ENCODE measurements around the gene ACVRL1.

Gene ACVRL1

DNA sequence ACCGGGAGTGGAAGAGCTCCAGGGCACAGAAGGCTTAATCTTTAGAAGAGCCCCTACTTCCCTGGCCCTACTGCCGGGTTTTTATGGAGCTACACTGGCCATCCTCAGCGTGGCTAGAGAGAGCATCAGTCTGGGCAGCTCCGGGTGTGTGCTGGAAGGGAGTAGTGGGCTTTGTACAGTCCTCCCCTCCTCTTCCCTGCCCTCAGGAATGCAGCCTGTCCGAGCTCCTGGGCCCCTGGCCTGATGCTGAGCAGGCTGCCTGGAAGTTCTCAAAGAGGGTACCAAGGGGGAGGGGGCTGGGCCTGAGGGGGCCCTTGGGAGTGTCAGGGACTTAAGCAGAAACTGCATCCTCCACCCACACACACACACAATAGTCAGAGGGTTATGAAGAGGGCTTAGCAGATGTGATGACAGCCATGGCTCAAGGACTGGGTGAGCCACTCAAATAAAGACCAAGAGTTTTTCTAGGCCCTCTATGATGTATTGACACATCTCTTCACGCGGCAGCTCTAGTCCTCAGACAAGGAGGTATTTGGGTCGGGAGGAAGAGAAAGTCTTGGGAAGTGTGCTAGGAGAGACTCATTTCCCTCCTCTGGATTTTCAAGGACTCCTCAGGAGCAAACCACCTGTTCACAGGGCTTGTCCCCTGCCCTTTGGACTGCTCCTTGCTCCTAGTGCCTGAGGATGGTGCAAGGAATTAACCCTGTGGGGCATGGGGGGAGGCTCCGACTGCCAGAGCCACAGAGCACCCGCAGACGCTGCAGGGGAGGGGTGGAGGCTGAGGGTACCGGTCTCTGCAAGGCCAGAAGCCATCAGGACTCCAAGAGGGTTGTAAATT, 42.3 kb upstream of the ACVRL1 start:
- H3K4me3 Mint-ChIP-seq = peak overlapping the region; percentile 68
- peaks cover 12% of the 10 kb centered on the region for H3K27me3 Mint-ChIP-seq (ENCODE audit: low read depth, poor library complexity)
- peak overlapping the region; percentile 94 for H3K27ac Mint-ChIP-seq
- TF ChIP-seq, protein P1, sequence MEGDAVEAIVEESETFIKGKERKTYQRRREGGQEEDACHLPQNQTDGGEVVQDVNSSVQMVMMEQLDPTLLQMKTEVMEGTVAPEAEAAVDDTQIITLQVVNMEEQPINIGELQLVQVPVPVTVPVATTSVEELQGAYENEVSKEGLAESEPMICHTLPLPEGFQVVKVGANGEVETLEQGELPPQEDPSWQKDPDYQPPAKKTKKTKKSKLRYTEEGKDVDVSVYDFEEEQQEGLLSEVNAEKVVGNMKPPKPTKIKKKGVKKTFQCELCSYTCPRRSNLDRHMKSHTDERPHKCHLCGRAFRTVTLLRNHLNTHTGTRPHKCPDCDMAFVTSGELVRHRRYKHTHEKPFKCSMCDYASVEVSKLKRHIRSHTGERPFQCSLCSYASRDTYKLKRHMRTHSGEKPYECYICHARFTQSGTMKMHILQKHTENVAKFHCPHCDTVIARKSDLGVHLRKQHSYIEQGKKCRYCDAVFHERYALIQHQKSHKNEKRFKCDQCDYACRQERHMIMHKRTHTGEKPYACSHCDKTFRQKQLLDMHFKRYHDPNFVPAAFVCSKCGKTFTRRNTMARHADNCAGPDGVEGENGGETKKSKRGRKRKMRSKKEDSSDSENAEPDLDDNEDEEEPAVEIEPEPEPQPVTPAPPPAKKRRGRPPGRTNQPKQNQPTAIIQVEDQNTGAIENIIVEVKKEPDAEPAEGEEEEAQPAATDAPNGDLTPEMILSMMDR (IDR thresholded peaks at IDR 0.05) = no peak
- H3K9me3 Mint-ChIP-seq = no peaks in the 10 kb centered on the region
- peaks cover 85% of the 10 kb centered on the region for H3K4me1 Mint-ChIP-seq
- peak; percentile 50 for DNase-seq
- no peaks in the 10 kb centered on the region for H3K36me3 Mint-ChIP-seq (ENCODE audit: low read depth)

DNA sequence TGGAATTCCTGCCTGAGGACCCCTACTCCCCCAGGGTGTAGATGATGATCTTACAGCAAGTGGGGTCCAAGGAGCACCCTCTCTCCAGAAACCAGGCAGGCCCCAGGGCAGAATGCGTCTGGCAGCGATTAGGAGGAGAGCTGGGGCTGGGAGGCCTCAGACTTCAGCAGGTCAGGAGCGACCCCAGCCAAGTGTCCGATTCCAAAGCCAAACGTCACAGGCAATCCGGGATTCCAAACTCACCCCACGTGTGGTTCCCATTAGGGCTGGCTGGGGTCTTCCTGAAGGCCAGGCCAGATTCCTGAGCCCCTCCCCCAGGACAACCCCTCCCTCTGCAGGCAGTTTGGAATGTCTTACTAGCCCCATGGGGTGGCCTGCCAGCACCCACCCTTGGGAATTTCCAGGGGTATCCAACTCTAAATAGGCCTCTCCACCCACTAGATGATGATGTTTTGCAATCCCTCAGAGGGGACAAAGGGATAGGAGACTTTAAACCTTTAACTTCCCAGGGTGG, 41.5 kb upstream of the ACVRL1 start:
- Mint-ChIP-seq H3K27me3 (ENCODE audit: low read depth, poor library complexity) (peaks cover 12% of the 10 kb centered on the region), H3K4me3 (peak overlapping the region; percentile 56), H3K36me3 (ENCODE audit: low read depth) (no peaks in the 10 kb centered on the region), H3K9me3 (no peaks in the 10 kb centered on the region), H3K4me1 (peaks cover 92% of the 10 kb centered on the region), H3K27ac (peak overlapping the region; percentile 83)
- peak; percentile 44 for DNase-seq
- TF ChIP-seq, protein P1 (IDR thresholded peaks at IDR 0.05) = no peak

DNA sequence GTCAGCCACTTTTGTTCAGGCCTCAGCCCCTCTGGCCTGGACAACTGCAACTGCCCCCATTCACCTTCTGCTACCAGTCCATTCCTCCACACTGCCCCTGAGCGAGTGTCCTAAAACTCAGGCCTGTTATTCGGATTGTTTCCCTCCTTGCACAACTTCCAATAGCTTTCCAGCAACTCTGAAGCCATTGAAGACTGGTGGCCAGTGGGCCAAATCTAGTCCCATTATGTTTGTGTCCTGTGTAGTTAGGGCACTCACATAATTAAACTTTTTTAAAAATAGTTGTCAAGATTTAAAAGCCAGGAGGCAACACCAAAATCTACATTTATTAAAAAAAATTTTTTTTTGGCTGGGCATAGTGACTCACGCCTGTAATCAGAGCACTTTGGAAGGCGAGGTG, 41.0 kb upstream of the ACVRL1 start:
- DNase-seq = no peak
- Mint-ChIP-seq H3K4me1 (peaks cover 92% of the 10 kb centered on the region), H3K4me3 (peak overlapping the region; percentile 56), H3K27me3 (ENCODE audit: low read depth, poor library complexity) (peaks cover 12% of the 10 kb centered on the region), H3K27ac (peak overlapping the region; percentile 68), H3K9me3 (no peaks in the 10 kb centered on the region), H3K36me3 (ENCODE audit: low read depth) (no peaks in the 10 kb centered on the region)
- TF ChIP-seq, protein P1 (IDR thresholded peaks at IDR 0.05) = no peak

DNA sequence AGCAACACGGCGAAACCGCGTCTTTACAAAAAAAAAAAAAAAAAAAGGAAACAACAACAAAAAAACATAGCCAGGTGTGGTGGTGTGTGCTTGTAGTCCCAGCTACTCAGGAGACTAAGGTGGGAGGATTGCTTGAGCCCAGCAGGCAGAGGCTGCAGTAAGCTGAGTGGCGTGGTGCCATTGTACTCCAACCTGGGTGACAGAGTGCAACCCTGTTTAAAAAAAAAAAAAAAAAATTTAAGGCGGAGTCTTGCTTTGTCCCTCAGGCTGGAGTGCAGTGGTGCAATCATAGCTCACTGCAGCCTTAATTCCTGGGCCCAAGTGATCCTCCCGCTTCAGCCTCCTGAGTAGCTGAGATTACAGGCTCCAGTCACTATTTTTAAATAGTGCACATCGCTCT, 40.5 kb upstream of the ACVRL1 start:
- Mint-ChIP-seq H3K9me3 (no peaks in the 10 kb centered on the region), H3K36me3 (ENCODE audit: low read depth) (no peaks in the 10 kb centered on the region), H3K4me1 (peaks cover 92% of the 10 kb centered on the region)

DNA sequence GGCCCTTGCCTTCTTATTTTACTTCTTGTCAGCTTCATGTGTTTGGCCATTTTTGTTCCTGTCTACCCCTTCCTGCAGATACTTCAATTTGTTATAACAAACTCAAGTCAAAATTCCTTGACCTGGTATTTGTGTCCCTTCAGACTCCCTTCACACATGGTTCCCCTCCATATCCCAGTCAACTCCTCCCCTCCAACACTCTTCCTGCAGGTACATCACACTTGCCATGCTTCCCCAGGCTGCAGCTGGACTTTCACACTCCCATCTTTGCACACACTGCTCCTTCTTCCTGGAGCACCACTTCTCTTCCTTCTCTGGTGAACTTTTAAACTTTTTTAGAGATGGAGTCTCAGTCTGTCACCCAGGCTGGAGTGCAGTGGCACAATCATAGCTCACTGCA, 39.9 kb upstream of the ACVRL1 start:
- Mint-ChIP-seq H3K9me3 (no peaks in the 10 kb centered on the region), H3K27ac (no peak overlapping the region), H3K4me1 (peaks cover 92% of the 10 kb centered on the region), H3K27me3 (ENCODE audit: low read depth, poor library complexity) (peaks cover 11% of the 10 kb centered on the region), H3K4me3 (peak overlapping the region; percentile 18), H3K36me3 (ENCODE audit: low read depth) (no peaks in the 10 kb centered on the region)
- TF ChIP-seq, protein P1 (IDR thresholded peaks at IDR 0.05) = no peak
- DNase-seq = no peak

More for the DNA sequence above, 40.5 kb upstream of the ACVRL1 start:
- peaks cover 12% of the 10 kb centered on the region for H3K27me3 Mint-ChIP-seq (ENCODE audit: low read depth, poor library complexity)
- TF ChIP-seq, protein P1 (IDR thresholded peaks at IDR 0.05) = no peak
- no peak overlapping the region for H3K27ac Mint-ChIP-seq
- H3K4me3 Mint-ChIP-seq = no peak overlapping the region
- DNase-seq = no peak
